ENCODE results near the gene SAMM50.

DNA sequence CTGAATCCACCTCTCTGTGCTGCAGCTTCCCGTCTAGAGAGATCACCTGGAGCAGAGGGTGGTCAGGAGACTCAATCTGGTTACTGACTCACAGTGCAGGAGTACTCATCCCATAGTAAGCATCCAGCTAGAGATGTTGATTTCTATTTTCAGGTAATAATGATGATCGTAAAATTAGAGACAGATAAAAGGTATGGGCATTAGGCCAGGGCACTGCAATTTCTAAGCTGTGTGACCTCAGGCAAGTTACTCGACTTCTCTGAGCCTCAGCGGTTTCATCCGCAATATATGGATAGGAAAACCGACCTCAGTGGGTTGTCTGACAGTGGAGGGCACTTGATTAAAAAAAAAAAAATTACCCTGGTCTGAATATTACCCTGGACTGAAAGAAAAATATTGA, 13.8 kb upstream of the SAMM50 start:
- no peak for TF ChIP-seq POLR2A (IDR thresholded peaks at IDR 0.05)
- TF ChIP-seq, protein P1, sequence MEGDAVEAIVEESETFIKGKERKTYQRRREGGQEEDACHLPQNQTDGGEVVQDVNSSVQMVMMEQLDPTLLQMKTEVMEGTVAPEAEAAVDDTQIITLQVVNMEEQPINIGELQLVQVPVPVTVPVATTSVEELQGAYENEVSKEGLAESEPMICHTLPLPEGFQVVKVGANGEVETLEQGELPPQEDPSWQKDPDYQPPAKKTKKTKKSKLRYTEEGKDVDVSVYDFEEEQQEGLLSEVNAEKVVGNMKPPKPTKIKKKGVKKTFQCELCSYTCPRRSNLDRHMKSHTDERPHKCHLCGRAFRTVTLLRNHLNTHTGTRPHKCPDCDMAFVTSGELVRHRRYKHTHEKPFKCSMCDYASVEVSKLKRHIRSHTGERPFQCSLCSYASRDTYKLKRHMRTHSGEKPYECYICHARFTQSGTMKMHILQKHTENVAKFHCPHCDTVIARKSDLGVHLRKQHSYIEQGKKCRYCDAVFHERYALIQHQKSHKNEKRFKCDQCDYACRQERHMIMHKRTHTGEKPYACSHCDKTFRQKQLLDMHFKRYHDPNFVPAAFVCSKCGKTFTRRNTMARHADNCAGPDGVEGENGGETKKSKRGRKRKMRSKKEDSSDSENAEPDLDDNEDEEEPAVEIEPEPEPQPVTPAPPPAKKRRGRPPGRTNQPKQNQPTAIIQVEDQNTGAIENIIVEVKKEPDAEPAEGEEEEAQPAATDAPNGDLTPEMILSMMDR (IDR thresholded peaks at IDR 0.05 in 4 of 5, conservative IDR thresholded peaks at IDR 0.05 in 1 of 5): no peak

Measured in gastrocnemius medialis (tissue), 4 donors.